HepG2 (cell line): Measurements from ENCODE around the gene SMURF2. TPM values are rescaled to one million over a fixed set of nuclear protein-coding genes. Genes with fewer than 3 reads are reported as not detected.

Experiments
- ATAC-seq: fragments of 200-7000 bp; cut with Tn5 transposase; 3 replicates; pipeline ENCODE4 v1.9.1; 2020; ENCODE audit warnings: mild to moderate bottlenecking, moderate library complexity
- BruUV-seq: library from RNA; stranded (reverse); fragments of 400-500 nt; replicated peaks from 2 replicates; lab custom pipeline; 2021; lab: Mats Ljungman, UMichigan
- CTCF ChIA-PET: fragments of 300-600 bp; formaldehyde crosslinking; extraction: SDS; loops from one replicate; lab custom pipeline; 2021; ENCODE audit warnings: low total read pairs, inconsistent platforms, low intra/inter-chr PET ratio; lab: Yijun Ruan, JAX
- POLR2A ChIA-PET: fragments of 350-600 bp; sonication (Branson Sonifier 250); formaldehyde crosslinking; loops from one replicate; lab custom pipeline; 2020; ENCODE audit warnings: antibody characterized with exemption, inconsistent platforms; lab: Yijun Ruan, JAX
- DNase-seq: peaks from one replicate; pipeline ENCODE4 v3.0.0-alpha.2; 2015; ENCODE audit warnings: low spot score
- FAIRE-seq: peaks from 3 replicates; lab custom pipeline; 2011; peaks lifted over from hg19 to GRCh38; lab: Jason Lieb, UNC
- H2AFZ ChIP-seq: one replicate; pipeline ENCODE4 v1.6.1; 2011; ENCODE audit warnings: low read length, inconsistent platforms
- H3K27ac ChIP-seq: fragments of 300-600 bp; 3 replicates; pipeline ENCODE4 v1.8.0; 2011; ENCODE audit warnings: mixed run types, mild to moderate bottlenecking, mixed read lengths, low read length, inconsistent platforms; ENCODE audit not compliant: insufficient read depth; ENCODE audit errors: extremely low read length
- H3K27me3 ChIP-seq, 2 experiments: fragments of 200-600 bp in 1 of 2; 2 replicates in 1 of 2; 3 replicates in 1 of 2; pipeline versions ENCODE4 v1.6.0 to v1.8.0; 2011; ENCODE audit warnings: low read length in 2 of 2, mild to moderate bottlenecking in 2 of 2, moderate library complexity in 2 of 2, inconsistent platforms in 1 of 2; ENCODE audit not compliant: insufficient read depth in 2 of 2, control insufficient read depth in 1 of 2
- H3K36me3 ChIP-seq, 2 experiments: fragments of 200-600 bp in 1 of 2; replicated peaks in 1 of 2; 2 replicates in 1 of 2; 3 replicates in 1 of 2; pipeline versions ENCODE4 v1.5.1 to v1.8.0; 2011; ENCODE audit warnings: low read length in 2 of 2, inconsistent platforms in 1 of 2; ENCODE audit not compliant: insufficient read depth in 2 of 2, control insufficient read depth in 1 of 2
- H3K4me1 ChIP-seq: 2 replicates; pipeline ENCODE4 v1.5.1; 2012; ENCODE audit warnings: low read length, inconsistent platforms; ENCODE audit not compliant: insufficient read depth
- H3K4me2 ChIP-seq: 2 replicates; pipeline ENCODE4 v1.6.0; 2011; ENCODE audit warnings: low read depth, low read length, inconsistent platforms
- H3K4me3 ChIP-seq, 3 experiments: fragments of 200-600 bp in 1 of 3; sonication (generic), shearing (Covaris generic) in 1 of 3; replicated peaks in 1 of 3; 2 replicates each; pipeline ENCODE4 v1.5.1; 2011 to 2016; ENCODE audit warnings: low read length in 3 of 3, inconsistent platforms in 2 of 3, low read depth in 2 of 3, mild to moderate bottlenecking in 2 of 3, control low read depth in 1 of 3, mixed read lengths in 1 of 3; ENCODE audit not compliant: insufficient read depth in 1 of 3
- H3K79me2 ChIP-seq: one replicate; pipeline ENCODE4 v1.6.1; 2011; ENCODE audit warnings: low read length, inconsistent platforms; ENCODE audit not compliant: insufficient read depth
- H3K9ac ChIP-seq: 2 replicates; pipeline ENCODE4 v1.6.0; 2011; ENCODE audit warnings: mild to moderate bottlenecking, low read depth, low read length, inconsistent platforms; ENCODE audit not compliant: insufficient read depth
- H3K9me3 ChIP-seq: 2 replicates; pipeline ENCODE4 v1.5.1; 2012; ENCODE audit warnings: mild to moderate bottlenecking, low read length
- H4K20me1 ChIP-seq: 2 replicates; pipeline ENCODE4 v1.6.0; 2011; ENCODE audit warnings: inconsistent platforms, mild to moderate bottlenecking, low read length, moderate library complexity; ENCODE audit not compliant: insufficient read depth
- FOXK1 ChIP-seq: sonication (generic); formaldehyde crosslinking; IDR thresholded peaks from 2 replicates; pipeline ENCODE4 v1.4.0; 2020; ENCODE audit warnings: low read depth, missing genetic modification reagents, borderline replicate concordance
- GATA4 ChIP-seq: sonication (generic); IDR thresholded peaks from 2 replicates; pipeline ENCODE4 v1.6.1; 2016; ENCODE audit warnings: antibody characterized with exemption, low read depth, borderline replicate concordance
- GPN1 ChIP-seq: sonication (generic); formaldehyde crosslinking; IDR thresholded peaks from 2 replicates; pipeline ENCODE4 v1.5.1; 2020; ENCODE audit warnings: missing genetic modification reagents, borderline replicate concordance
- IRF1 ChIP-seq: sonication (generic); formaldehyde crosslinking; IDR thresholded peaks from 2 replicates; pipeline ENCODE4 v1.4.0; 2020; ENCODE audit warnings: low read depth, mild to moderate bottlenecking, missing genetic modification reagents
- KLF15 ChIP-seq: sonication (generic); formaldehyde crosslinking; IDR thresholded peaks from 2 replicates; pipeline ENCODE4 v1.8.1; 2023; ENCODE audit warnings: borderline replicate concordance, mild to moderate bottlenecking, inconsistent platforms, missing genetic modification reagents, mixed read lengths
- MAFG ChIP-seq: sonication (generic); formaldehyde crosslinking; IDR thresholded peaks from 2 replicates; pipeline ENCODE4 v1.5.1; 2020; ENCODE audit warnings: mild to moderate bottlenecking, missing genetic modification reagents
- MLXIP ChIP-seq: sonication (generic); formaldehyde crosslinking; IDR thresholded peaks from 2 replicates; pipeline ENCODE4 v1.9.0; 2021; ENCODE audit warnings: missing genetic modification reagents, borderline replicate concordance
- POGK ChIP-seq: sonication (generic); formaldehyde crosslinking; conservative IDR thresholded peaks from 2 replicates; pipeline ENCODE4 v1.8.0; 2022; ENCODE audit warnings: mild to moderate bottlenecking, moderate library complexity, missing genetic modification reagents
- POLR2AphosphoS5 ChIP-seq: IDR thresholded peaks from 2 replicates; pipeline ENCODE4 v1.6.1; 2012; ENCODE audit warnings: low read depth, low read length
- SP5 ChIP-seq: IDR thresholded peaks from 2 replicates; pipeline ENCODE4 v1.6.1; 2016; ENCODE audit warnings: low read depth, borderline replicate concordance
- U2AF1 ChIP-seq: fragments of 200-400 bp; formaldehyde crosslinking; optimal IDR thresholded peaks from 2 replicates; pipeline ENCODE3; 2017; ENCODE audit warnings: mild to moderate bottlenecking, low read depth, low read length
- XRCC5 ChIP-seq: fragments of 200-400 bp; formaldehyde crosslinking; optimal IDR thresholded peaks from 2 replicates; pipeline ENCODE3; 2017; ENCODE audit warnings: mild to moderate bottlenecking, low read length
- ZNF224 ChIP-seq: sonication (generic); formaldehyde crosslinking; IDR thresholded peaks from 2 replicates; pipeline ENCODE4 v1.5.0; 2020; ENCODE audit warnings: mild to moderate bottlenecking, missing genetic modification reagents
- ZNF513 ChIP-seq: sonication (generic); formaldehyde crosslinking; conservative IDR thresholded peaks from 2 replicates; pipeline ENCODE4 v1.5.0; 2020; ENCODE audit warnings: missing genetic modification reagents
- ZNF720 ChIP-seq: sonication (generic); formaldehyde crosslinking; IDR thresholded peaks from 2 replicates; pipeline ENCODE4 v1.4.0; 2020; ENCODE audit warnings: missing genetic modification reagents
- WGBS: methylation state at CpG from one replicate; pipeline ENCODE4 v1.1.6; 2017; ENCODE audit warnings: low lambda C conversion rate; 5-methylcytosine and 5-hydroxymethylcytosine counted together
- in situ Hi-C: cut with HindIII; loops from 2 replicates; pipeline ENCODE4 v1.10.0; 2017; ENCODE audit warnings: low pct_unique_long_range_greater_than_20kb; ENCODE audit not compliant: extremely low pct_ligation_motif_present
- intact Hi-C: fragments of 100-400 bp; cut with micrococcal nuclease; formaldehyde crosslinking; loops from one replicate; pipeline ENCODE4 v1.10.0; 2022; ENCODE audit not compliant: unreplicated experiment
- polyA plus RNA-seq, 8 experiments: library from polyadenylated mRNA; depleted of rRNA in 3 of 8; stranded (reverse) in 7 of 8; unstranded in 1 of 8; fragments of >200 nt; fragmentation: Illumina TruSeq in 4 of 8; extraction: Trizol in 4 of 8; gene quantifications; 2 replicates each; pipeline versions ENCODE4 v1.2.1 to v1.2.3, GENCODE V29; 2011 to 2016; ENCODE audit warnings: low read depth in 4 of 8, missing spikeins in 1 of 8, mixed read lengths in 1 of 8; ENCODE audit not compliant: insufficient read depth in 1 of 8
- total RNA-seq, 5 experiments: library from RNA; depleted of rRNA; stranded (reverse); fragments of >200 nt; fragmentation: Illumina TruSeq; extraction: Trizol; gene quantifications; 2 replicates each; pipeline ENCODE4 v1.2.3, GENCODE V29; 2016; ENCODE audit warnings: low read depth in 1 of 5

Gene SMURF2
- total and polyA plus RNA-seq, 2 of the 13 experiments (the other 11 are each of a cell fraction or from before 2014, with no cell fraction given): 14.9 to 24.3 TPM

- WGBS: under 1% methylated on average over 69 of the region's 77 CpGs
- Histone ChIP-seq H3K4me3 (peak within 1 kb of the TSS; percentile 94 to 100 (median 99)), H2AFZ (no peak within 1 kb of the TSS), H3K27me3 (peaks cover 0 to 3% of the 10 kb centered on the region in 2 experiments; a peak in 1 of 5 replicates), H4K20me1 (peaks cover 50% of the 10 kb centered on the region), H3K9ac (peak within 1 kb of the TSS; percentile 100), H3K4me2 (peak within 1 kb of the TSS; percentile 81), H3K9me3 (no peaks in the 10 kb centered on the region), H3K36me3 (peaks cover 16 to 55% of the 10 kb centered on the region in 2 experiments), H3K79me2 (peaks cover 66% of the 10 kb centered on the region), H3K4me1 (peaks cover 43% of the 10 kb centered on the region), H3K27ac (peak within 1 kb of the TSS; percentile 99)
- intact Hi-C loops: loop anchor here (5.0 kb wide), 1 partner anchor 156 kb away; the partner anchor contains the start of gene SMURF2
- POLR2A ChIA-PET: interaction anchor here (0.7 to 4.1 kb wide), 35 partner anchors 9 to 733 kb away, joined by 3 to 202 read pairs (median 4); partner anchors contain the start of genes CCDC47, DDX42, GNA13 and LRRC37A3
- FAIRE-seq (peak; percentile 70), ATAC-seq (peak; percentile 75), DNase-seq (peak; percentile 97)
- CTCF ChIA-PET: no interaction called here
- in situ Hi-C loops: loop anchor here (10.0 kb wide), 1 partner anchor 662 kb away; the partner anchor contains the start of gene SMARCD2
- no TSS peak for BruUV-seq
- TF ChIP-seq POLR2AphosphoS5 (peak; percentile 78), ZNF224 (CRISPR knock-in tag) (0 out of 2 replicates have a peak, but pooled peaks have one; percentile 83), XRCC5 (peak; percentile 61), SP5 (CRISPR knock-in tag) (no peak; the same call in 1 of the 2 replicates), U2AF1 (peak; percentile 22), FOXK1 (0 out of 2 replicates have a peak, but pooled peaks have one; percentile 48), POGK (CRISPR knock-in tag) (peak; percentile 88), KLF15 (peak; percentile 42; the same call in 1 of the 2 replicates), MLXIP (peak; percentile 48; the same call in 1 of the 2 replicates), ZNF513 (CRISPR knock-in tag) (0 out of 2 replicates have a peak, but pooled peaks have one; percentile 46), GATA4 (peak; percentile 31; the same call in 1 of the 2 replicates), GPN1 (CRISPR knock-in tag) (0 out of 2 replicates have a peak, but pooled peaks have one; percentile 69), MAFG (CRISPR knock-in tag) (no peak), ZNF720 (CRISPR knock-in tag) (no peak), IRF1 (no peak; the same call in 1 of the 2 replicates)
Measured at GRCh38 chr17:64506576-64507412, 155.3 kb downstream of the SMURF2 start, which contains the start of gene CEP95. CEP95 (plus strand) TSS chr17:64506977; CDS start chr17:64507098, 121 bp downstream.
